Raji (cell line): ENCODE results near the gene TPCN2.

Experiments
- POLR2A ChIP-seq: IDR thresholded peaks from 2 replicates; pipeline ENCODE4 v1.6.1; 2011; ENCODE audit warnings: low read depth, low read length, control low read depth; ENCODE audit not compliant: insufficient read depth

TPCN2 gene

GRCh38 chr11:69164824-69165223 is 116.1 kb downstream of the TPCN2 start:
- no peak for TF ChIP-seq POLR2A

- TF ChIP-seq POLR2A = no peak
Measured at GRCh38 chr11:69165775-69166174, 117.0 kb downstream of the TPCN2 start.

- no peak for TF ChIP-seq POLR2A
Measured at GRCh38 chr11:69166218-69167115, 117.7 kb downstream of the TPCN2 start.

GRCh38 chr11:69167130-69167915 is 118.6 kb downstream of the TPCN2 start:
- no peak for TF ChIP-seq POLR2A

GRCh38 chr11:69167916-69168691 is 119.4 kb downstream of the TPCN2 start:
- TF ChIP-seq POLR2A = no peak

GRCh38 chr11:69169479-69169878 is 120.7 kb downstream of the TPCN2 start:
- TF ChIP-seq POLR2A = no peak

- TF ChIP-seq POLR2A = no peak
Measured at GRCh38 chr11:69170704-69171103, 122.0 kb downstream of the TPCN2 start.

GRCh38 chr11:69171476-69172240 is 122.9 kb downstream of the TPCN2 start:
- no peak for TF ChIP-seq POLR2A

- no peak for TF ChIP-seq POLR2A
Measured at GRCh38 chr11:69172674-69173073, 123.9 kb downstream of the TPCN2 start.

GRCh38 chr11:69173331-69173730 is 124.6 kb downstream of the TPCN2 start:
- TF ChIP-seq POLR2A = no peak

- no peak for TF ChIP-seq POLR2A
Measured at GRCh38 chr11:69173925-69174581, 125.3 kb downstream of the TPCN2 start.

GRCh38 chr11:69174841-69175240 is 126.1 kb downstream of the TPCN2 start:
- no peak for TF ChIP-seq POLR2A

- no peak for TF ChIP-seq POLR2A
Measured at GRCh38 chr11:69178819-69179482, 130.2 kb downstream of the TPCN2 start.
